GM12878 (cell line): ENCODE results near the gene CYP3A4. TPM values are rescaled to one million over a fixed set of nuclear protein-coding genes. Genes with fewer than 3 reads are reported as not detected.
"Not testable (repeated sequence)": the region's sequence is repeated elsewhere in the genome, so short reads cannot be mapped to it uniquely, and the experiment has no call there.

ENCODE experiments used
- ATAC-seq: fragments of 200-7000 bp; cut with Tn5 transposase; 3 replicates; pipeline ENCODE4 v1.9.1; 2020; ENCODE audit warnings: mild to moderate bottlenecking, moderate library complexity
- BruUV-seq: library from RNA; stranded (reverse); fragments of 400-500 nt; replicated peaks from 2 replicates; lab custom pipeline; 2021; lab: Mats Ljungman, UMichigan
- CTCF ChIA-PET: fragments of 300-600 bp; sonication (Branson Sonifier 250); formaldehyde crosslinking; extraction: SDS; loops from one replicate; lab custom pipeline; 2021; ENCODE audit warnings: inconsistent platforms; lab: Yijun Ruan, JAX
- POLR2A ChIA-PET: fragments of 350-600 bp; formaldehyde crosslinking; extraction: SDS; loops from one replicate; lab custom pipeline; 2021; ENCODE audit warnings: inconsistent platforms; lab: Charles Lee
- RAD21 ChIA-PET: fragments of 300-600 bp; sonication (Branson Sonifier 250); formaldehyde crosslinking; loops from one replicate; lab custom pipeline; 2023; ENCODE audit warnings: antibody characterized with exemption; ENCODE audit not compliant: unreplicated experiment; lab: Charles Lee
- SMC1A ChIA-PET: fragments of 300-600 bp; sonication (Branson Sonifier 250); formaldehyde crosslinking; loops from one replicate; lab custom pipeline; 2023; ENCODE audit not compliant: unreplicated experiment, uncharacterized antibody; lab: Charles Lee
- DNase-seq: peaks from one replicate; pipeline ENCODE4 v3.0.0-alpha.2; 2011; ENCODE audit warnings: low read depth, low spot score
- FAIRE-seq: peaks from 3 replicates; lab custom pipeline; 2011; peaks lifted over from hg19 to GRCh38; lab: Jason Lieb, UNC
- H2AFZ ChIP-seq: 2 replicates; pipeline ENCODE4 v1.6.0; 2011; ENCODE audit warnings: low read depth, low read length, control low read depth; ENCODE audit not compliant: control insufficient read depth
- H3K27ac ChIP-seq: 2 replicates; pipeline ENCODE4 v1.5.1; 2011; ENCODE audit warnings: control low read depth; ENCODE audit not compliant: control insufficient read depth, insufficient read depth
- H3K27me3 ChIP-seq, 2 experiments: replicated peaks in 1 of 2; 2 replicates each; pipeline versions ENCODE4 v1.6.0 to v1.6.1; 2011; ENCODE audit warnings: low read length in 1 of 2; ENCODE audit not compliant: control insufficient read depth in 2 of 2, insufficient read depth in 2 of 2
- H3K36me3 ChIP-seq, 2 experiments: 2 replicates each; pipeline ENCODE4 v1.5.1; 2011; ENCODE audit warnings: low read length in 1 of 2; ENCODE audit not compliant: control insufficient read depth in 2 of 2, insufficient read depth in 2 of 2
- H3K4me1 ChIP-seq: 2 replicates; pipeline ENCODE4 v1.6.1; 2011; ENCODE audit warnings: mild to moderate bottlenecking, low read length, moderate library complexity, mixed read lengths; ENCODE audit not compliant: control insufficient read depth, insufficient read depth
- H3K4me2 ChIP-seq: 2 replicates; pipeline ENCODE4 v1.6.0; 2011; ENCODE audit warnings: control low read depth; ENCODE audit not compliant: control insufficient read depth, insufficient read depth
- H3K4me3 ChIP-seq: fragments of 200-600 bp; sonication (generic); 2 replicates; pipeline ENCODE4 v1.5.1; 2016
- H3K79me2 ChIP-seq: 2 replicates; pipeline ENCODE4 v1.6.0; 2011; ENCODE audit warnings: low read length; ENCODE audit not compliant: control insufficient read depth, insufficient read depth
- H3K9ac ChIP-seq: 2 replicates; pipeline ENCODE4 v1.8.0; 2011; ENCODE audit warnings: low read length, control low read depth, mixed read lengths; ENCODE audit not compliant: control insufficient read depth, insufficient read depth
- H3K9me3 ChIP-seq: replicated peaks from 3 replicates; pipeline ENCODE4 v1.5.1; 2011; ENCODE audit warnings: mild to moderate bottlenecking, low read length; ENCODE audit not compliant: control insufficient read depth, insufficient read depth
- H4K20me1 ChIP-seq: 2 replicates; pipeline ENCODE4 v1.6.0; 2011; ENCODE audit not compliant: control insufficient read depth, insufficient read depth
- BCL11A ChIP-seq: IDR thresholded peaks from 2 replicates; pipeline ENCODE4 v1.6.1; 2011; ENCODE audit warnings: low read depth, low read length
- CHD4 ChIP-seq: fragments of 200-600 bp; sonication (generic); IDR thresholded peaks from 2 replicates; pipeline ENCODE4 v1.6.1; 2016; ENCODE audit warnings: mild to moderate bottlenecking
- CUX1 ChIP-seq: IDR thresholded peaks from 2 replicates; pipeline ENCODE4 v1.6.1; 2012; ENCODE audit warnings: improper control_type of control experiment, low read depth, low read length; ENCODE audit not compliant: insufficient replicate concordance
- NBN ChIP-seq: fragments of 450-650 bp; IDR thresholded peaks from 2 replicates; pipeline ENCODE4 v1.6.1; 2016
- SUZ12 ChIP-seq: fragments of 200-600 bp; sonication (generic); IDR thresholded peaks from one replicate; pipeline ENCODE4 v1.6.1; 2018; ENCODE audit warnings: antibody characterized with exemption, mild to moderate bottlenecking; ENCODE audit not compliant: unreplicated experiment
- WGBS: methylation state at CpG from one replicate; pipeline ENCODE4 v1.1.6; 2016; ENCODE audit warnings: low lambda C conversion rate; ENCODE audit not compliant: insufficient replicate concordance, insufficient coverage; ENCODE audit errors: missing lambda C conversion rate; 5-methylcytosine and 5-hydroxymethylcytosine counted together
- in situ Hi-C: fragments of 300-500 bp; cut with MboI; formaldehyde crosslinking; loops from 9 replicates; pipeline ENCODE4 v1.14.3; 2018; ENCODE audit warnings: mixed read lengths
- intact Hi-C: fragments of 100-400 bp; cut with micrococcal nuclease; formaldehyde crosslinking; loops from one replicate; pipeline ENCODE4 v1.14.2; 2022; ENCODE audit not compliant: unreplicated experiment
- polyA plus RNA-seq, 11 experiments: library from polyadenylated mRNA; depleted of rRNA in 4 of 11; unstranded in 6 of 11; stranded (reverse) in 5 of 11; fragments of >200 nt; fragmentation: Nextera tagmentation in 4 of 11; fragmentation: Illumina TruSeq in 1 of 11; extraction: Ambion mirVana in 4 of 11; extraction: Trizol in 1 of 11; gene quantifications; 1 replicate in 1 of 11; 2 replicates in 10 of 11; pipeline versions ENCODE4 v1.2.1 to v1.2.3, GENCODE V29; 2011 to 2016; ENCODE audit warnings: inconsistent platforms in 2 of 11, missing spikeins in 2 of 11, low read depth in 1 of 11
- total RNA-seq, 4 experiments: library from RNA; depleted of rRNA in 3 of 4; stranded (reverse); fragments of >200 nt in 3 of 4; fragmentation: Illumina TruSeq in 1 of 4; extraction: Trizol in 1 of 4; gene quantifications; 2 replicates each; pipeline versions ENCODE4 v1.2.1 to v1.2.3, GENCODE V29; 2013 to 2021

Gene CYP3A4
- total and polyA plus RNA-seq, 10 of the 15 experiments (the other 5 are each of a cell fraction or from before 2014, with no cell fraction given), result 0.02 to 0.21 (median 0.04) TPM; not detected in 7

GRCh38 chr7:99801407-99801806, 17.4 kb upstream of the CYP3A4 start:
- in situ Hi-C loops, H3K4me3 ChIP-seq, ATAC-seq, H3K36me3 ChIP-seq, POLR2A ChIA-PET, FAIRE-seq, H3K27ac ChIP-seq, H3K9me3 ChIP-seq, H3K4me1 ChIP-seq, RAD21 ChIA-PET, H3K9ac ChIP-seq, H3K4me2 ChIP-seq, SMC1A ChIA-PET, BruUV-seq, H3K79me2 ChIP-seq, CTCF ChIA-PET, H3K27me3 ChIP-seq, intact Hi-C loops, DNase-seq, H2AFZ ChIP-seq, H4K20me1 ChIP-seq: not testable (repeated sequence)
- WGBS, result 0% methylated on average over 3 of the region's 3 CpGs

- ATAC-seq, result no peak
- no peaks in the 10 kb centered on the region for H3K4me1 ChIP-seq
- FAIRE-seq, result no peak
- intact Hi-C loops (no loop called here), in situ Hi-C loops (no loop called here)
- H3K9me3 ChIP-seq, result no peaks in the 10 kb centered on the region
- DNase-seq, result no peak
- no peaks in the 10 kb centered on the region for H3K79me2 ChIP-seq
- ChIA-PET CTCF (no interaction called here), POLR2A (no interaction called here), SMC1A (no interaction called here), RAD21 (interaction anchor here (0.6 kb wide), 1 partner anchor 327 kb away, joined by 3 read pairs; no protein-coding TSS in a partner anchor)
- no peak overlapping the region for H3K27ac ChIP-seq
- no peak overlapping the region for H2AFZ ChIP-seq
- no peaks in the 10 kb centered on the region for H3K27me3 ChIP-seq
- H3K4me3 ChIP-seq, result no peak overlapping the region
- TF ChIP-seq CUX1 (no peak), BCL11A (no peak), SUZ12 (no peak), CHD4 (no peak), NBN (no peak)
- no peaks in the 10 kb centered on the region for H3K36me3 ChIP-seq
- WGBS, result 29% methylated on average over 2 of the region's 2 CpGs
- H3K4me2 ChIP-seq, result no peak overlapping the region
- no peak overlapping the region for H3K9ac ChIP-seq
- no TSS peak for BruUV-seq
- H4K20me1 ChIP-seq, result no peaks in the 10 kb centered on the region
These were observed 15.0 kb upstream of the CYP3A4 start for GRCh38 chr7:99798972-99799371.

- CTCF ChIA-PET, H3K79me2 ChIP-seq, BruUV-seq, intact Hi-C loops, H3K27ac ChIP-seq, H3K9me3 ChIP-seq, H4K20me1 ChIP-seq, RAD21 ChIA-PET, H3K9ac ChIP-seq, H3K36me3 ChIP-seq, in situ Hi-C loops, H3K4me2 ChIP-seq, ATAC-seq, H3K4me1 ChIP-seq, DNase-seq, POLR2A ChIA-PET, H3K4me3 ChIP-seq, FAIRE-seq, H2AFZ ChIP-seq, H3K27me3 ChIP-seq, SMC1A ChIA-PET: not testable (repeated sequence)
- WGBS, result 92% methylated on average over 2 of the region's 2 CpGs
These were observed 11.9 kb upstream of the CYP3A4 start for GRCh38 chr7:99795864-99796263.
